Testis (tissue), 3 donors: ENCODE data around the gene WDR48. TPM values are rescaled to one million over a fixed set of nuclear protein-coding genes. Genes with fewer than 3 reads are reported as not detected.
"Not testable (repeated sequence)": the region's sequence is repeated elsewhere in the genome, so short reads cannot be mapped to it uniquely, and the experiment has no call there.

Experiments
- DNase-seq: peaks from one replicate; pipeline ENCODE4 v3.0.0-alpha.2; 2019
- H3K27ac ChIP-seq, 2 donors: fragments of 200-600 bp; sonication (generic); one replicate each; pipeline ENCODE4 v1.5.1; 2019
- H3K27me3 ChIP-seq: fragments of 200-600 bp; sonication (generic); one replicate; pipeline ENCODE4 v1.5.1; 2019
- H3K36me3 ChIP-seq: fragments of 200-600 bp; sonication (generic); one replicate; pipeline ENCODE4 v1.5.1; 2017; ENCODE audit warnings: low read depth; ENCODE audit errors: missing control alignments
- H3K4me1 ChIP-seq: fragments of 200-600 bp; sonication (generic); one replicate; pipeline ENCODE4 v1.5.1; 2019
- H3K4me3 ChIP-seq, 2 donors: fragments of 200-600 bp; sonication (generic); one replicate each; pipeline ENCODE4 v1.5.1; 2017 to 2019
- H3K9me3 ChIP-seq: fragments of 200-600 bp; sonication (generic); one replicate; pipeline ENCODE4 v1.5.1; 2017
- CTCF ChIP-seq, 3 experiments: fragments of 450-650 bp in 2 of 3; fragments of 200-600 bp in 1 of 3; sonication (generic) in 1 of 3; IDR thresholded peaks; one replicate each; pipeline ENCODE4 v1.5.1; 2016 to 2019; ENCODE audit warnings: antibody characterized with exemption in 3 of 3, mild to moderate bottlenecking in 2 of 3, moderate library complexity in 1 of 3
- POLR2A ChIP-seq: fragments of 450-650 bp; IDR thresholded peaks from one replicate; pipeline ENCODE4 v1.6.1; 2017; ENCODE audit warnings: antibody characterized with exemption, mild to moderate bottlenecking, moderate library complexity
- WGBS, 2 donors: methylation state at CpG; one replicate each; pipeline ENCODE4 v1.1.5; 2018; 5-methylcytosine and 5-hydroxymethylcytosine counted together
- intact Hi-C: fragments of 100-400 bp; cut with DNase I; formaldehyde crosslinking; loops from one replicate; pipeline ENCODE4 v1.15.1; 2023; ENCODE audit warnings: low total_unique reads
- polyA plus RNA-seq: library from polyadenylated mRNA; stranded (reverse); fragments of 350-450 nt; fragmentation: Illumina TruSeq; extraction: RNeasy Lipid Tissue Mini Kit (QIAGEN cat#74804); gene quantifications from one replicate; pipeline ENCODE4 v1.2.3, GENCODE V29; 2014; ENCODE audit warnings: low read depth, low replicate concordance; ENCODE audit not compliant: insufficient read depth
- total RNA-seq, 2 donors: library from RNA; depleted of rRNA; stranded (reverse); fragments of >200 nt; gene quantifications; one replicate each; pipeline ENCODE4 v1.2.3, GENCODE V29; 2016

WDR48 gene
- total and polyA plus RNA-seq, 3 donors from 2014 or later: 67.8 to 130 (median 74.1) TPM

- H3K4me1 ChIP-seq: peaks cover 12% of the 10 kb centered on the region
- 69 to 70% methylated on average over 2 of the region's 2 CpGs for WGBS, 2 donors
- H3K36me3 ChIP-seq: no peaks in the 10 kb centered on the region
- no peaks in the 10 kb centered on the region for H3K9me3 ChIP-seq
- H3K27me3 ChIP-seq: no peaks in the 10 kb centered on the region
- TF ChIP-seq CTCF (IDR thresholded peaks at IDR 0.05): no peak
- no peak for TF ChIP-seq POLR2A
- H3K27ac ChIP-seq: no peak overlapping the region
- no peak for DNase-seq
- intact Hi-C loops: no loop called here
- no peak overlapping the region for H3K4me3 ChIP-seq
Measured at GRCh38 chr3:39053696-39054095, 1.9 kb downstream of the WDR48 start.

- Histone ChIP-seq H3K9me3 (no peaks in the 10 kb centered on the region), H3K4me3 (no peak overlapping the region), H3K4me1 (peaks cover 8% of the 10 kb centered on the region), H3K36me3 (no peaks in the 10 kb centered on the region), H3K27me3 (no peaks in the 10 kb centered on the region), H3K27ac (no peak overlapping the region)
- DNase-seq: no peak
- intact Hi-C loops: no loop called here
- TF ChIP-seq POLR2A (no peak), CTCF (IDR thresholded peaks at IDR 0.05) (no peak)
- WGBS, 2 donors: 87 to 89% methylated on average over 3 of the region's 3 CpGs
Measured at GRCh38 chr3:39056151-39056550, 4.3 kb downstream of the WDR48 start.

DNA sequence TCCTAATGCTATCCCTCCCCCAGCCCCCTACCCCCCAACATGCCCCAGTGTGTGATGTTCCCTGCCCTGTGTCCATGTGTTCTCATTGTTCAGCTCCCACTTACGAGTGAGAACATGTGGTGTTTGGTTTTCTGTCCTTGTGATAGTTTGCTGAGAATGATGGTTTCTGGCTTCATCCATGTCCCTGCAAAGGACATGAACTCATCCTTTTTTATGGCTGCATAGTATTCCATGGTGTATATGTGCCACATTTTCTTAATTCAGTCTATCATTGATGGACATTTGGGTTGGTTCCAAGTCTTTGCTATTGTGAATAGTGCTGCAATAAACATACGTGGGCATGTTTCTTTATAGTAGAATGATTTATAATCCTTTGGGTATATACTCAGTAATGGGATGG, 9.4 kb downstream of the WDR48 start:
- 91 to 100% methylated on average over 2 of the region's 2 CpGs for WGBS, 2 donors
- H3K9me3 ChIP-seq, DNase-seq, intact Hi-C loops, H3K4me1 ChIP-seq, H3K27ac ChIP-seq, H3K27me3 ChIP-seq, H3K36me3 ChIP-seq, H3K4me3 ChIP-seq: not testable (repeated sequence)

GRCh38 chr3:39062180-39062579, 10.4 kb downstream of the WDR48 start:
- no peaks in the 10 kb centered on the region for H3K9me3 ChIP-seq
- H3K4me1 ChIP-seq: no peaks in the 10 kb centered on the region
- H3K27ac ChIP-seq: no peak overlapping the region
- H3K27me3 ChIP-seq: no peaks in the 10 kb centered on the region
- 76 to 78% methylated on average over 1 of the region's 1 CpG for WGBS, 2 donors
- no peak for DNase-seq
- intact Hi-C loops: no loop called here
- TF ChIP-seq CTCF (IDR thresholded peaks at IDR 0.05) (no peak), POLR2A (no peak)
- H3K4me3 ChIP-seq: no peak overlapping the region
- no peaks in the 10 kb centered on the region for H3K36me3 ChIP-seq

- whole genome bisulfite sequencing, 2 donors: 90 to 91% methylated on average over 3 of the region's 3 CpGs
- Histone ChIP-seq H3K27me3 (no peaks in the 10 kb centered on the region), H3K4me1 (no peaks in the 10 kb centered on the region), H3K9me3 (no peaks in the 10 kb centered on the region), H3K36me3 (no peaks in the 10 kb centered on the region), H3K27ac (no peak overlapping the region), H3K4me3 (no peak overlapping the region)
- DNase-seq: no peak
- TF ChIP-seq CTCF (IDR thresholded peaks at IDR 0.05) (no peak), POLR2A (no peak)
- intact Hi-C loops: no loop called here
Measured at GRCh38 chr3:39063143-39063542, 11.3 kb downstream of the WDR48 start.
